Stimulated activated CD4-positive, alpha-beta T cell treated with anti-CD3 and anti-CD28 coated beads, Interleukin-12 subunit alpha, Interleukin-12 subunit beta, amount 100 ng/mL, for 4 hours (primary cell): ENCODE measurements around the gene CACNA1B.
"Not testable (repeated sequence)": the region's sequence is repeated elsewhere in the genome, so short reads cannot be mapped to it uniquely, and the experiment has no call there.

Experiments
- DNase-seq: peaks from one replicate; pipeline ENCODE4 v3.0.0-alpha.2; 2020

The CACNA1B gene

DNA sequence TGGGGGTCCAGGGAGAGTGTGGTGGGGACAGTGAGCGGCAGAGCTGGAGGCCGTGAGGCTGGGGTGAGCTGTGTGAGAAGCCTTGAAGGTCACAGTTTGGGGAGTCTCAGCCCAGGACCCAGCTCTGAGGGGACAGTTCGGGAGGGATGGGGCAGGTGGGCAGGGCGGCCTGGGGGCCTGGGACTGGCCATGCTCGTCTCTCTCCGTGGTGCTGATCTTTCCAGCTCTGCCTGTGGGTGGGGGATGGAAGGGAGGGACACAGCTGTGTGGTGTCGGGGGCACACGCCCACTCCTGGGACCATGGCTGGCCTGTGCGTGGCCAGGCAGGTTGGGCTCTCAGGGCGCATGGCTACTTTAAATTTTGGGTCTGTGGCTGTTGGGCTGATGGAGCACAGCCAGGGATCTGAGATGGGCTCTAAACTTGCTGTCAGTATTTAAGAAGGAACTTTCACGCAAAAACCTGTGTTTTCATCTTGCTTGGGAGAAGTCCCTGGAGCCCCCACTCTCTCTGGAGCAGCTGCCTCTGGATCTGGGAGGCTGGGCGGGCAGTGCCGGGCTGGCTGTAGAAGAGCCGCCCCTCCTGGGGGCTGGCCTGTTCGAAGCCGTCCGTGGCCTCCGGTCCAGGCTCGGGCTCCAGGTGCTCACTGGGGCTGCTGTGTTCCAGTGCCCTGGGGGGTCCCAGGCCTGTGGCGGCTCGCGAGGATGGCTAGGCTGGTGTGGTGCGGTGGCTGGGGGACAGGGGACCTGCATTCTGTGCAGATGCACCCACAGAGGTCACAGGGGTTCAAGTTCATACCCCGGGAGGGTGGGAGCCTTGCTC is 13.4 kb downstream of the CACNA1B start:
- not testable (repeated sequence) for DNase-seq

DNA sequence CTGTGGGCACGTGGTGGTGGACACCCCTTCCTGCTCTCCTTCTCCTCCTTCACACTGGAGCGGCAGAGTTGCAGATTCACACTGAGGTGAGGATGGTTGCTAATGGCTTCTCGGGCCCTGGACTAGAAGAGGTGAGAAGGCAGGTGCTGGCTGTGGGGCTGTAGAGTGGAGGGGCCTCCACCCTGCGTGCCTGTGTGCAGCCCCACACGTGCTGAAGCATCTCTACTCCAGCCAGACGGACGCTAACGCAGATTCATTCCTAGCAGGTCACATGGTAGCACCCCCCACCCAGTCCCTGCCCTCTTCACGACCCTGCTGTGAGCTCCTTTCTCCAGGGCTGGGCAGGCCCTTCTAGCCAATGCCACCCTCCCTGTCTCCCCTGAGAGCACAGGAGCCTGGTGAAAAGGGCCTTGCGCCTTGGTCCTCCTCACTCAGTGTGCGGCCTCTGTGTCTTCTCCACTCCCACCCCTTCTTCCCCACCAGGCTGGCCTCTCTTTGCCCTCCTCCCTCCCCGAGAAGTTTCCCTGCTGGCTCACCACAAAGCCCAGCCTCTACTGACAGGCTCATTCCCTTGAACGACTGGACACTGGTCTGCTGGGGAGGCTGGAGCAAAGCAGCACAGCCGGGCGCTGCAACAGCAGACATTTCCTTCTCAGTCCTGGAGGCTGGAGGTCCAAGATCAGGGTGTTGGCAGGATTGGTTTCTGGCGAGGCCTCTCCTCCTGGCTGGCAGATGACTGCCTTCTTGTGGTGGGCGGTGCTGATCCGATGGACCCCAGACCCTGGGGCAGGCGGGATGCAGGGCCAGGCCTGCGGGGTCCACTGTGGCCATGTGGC is 14.2 kb downstream of the CACNA1B start:
- DNase-seq: no peak

DNA sequence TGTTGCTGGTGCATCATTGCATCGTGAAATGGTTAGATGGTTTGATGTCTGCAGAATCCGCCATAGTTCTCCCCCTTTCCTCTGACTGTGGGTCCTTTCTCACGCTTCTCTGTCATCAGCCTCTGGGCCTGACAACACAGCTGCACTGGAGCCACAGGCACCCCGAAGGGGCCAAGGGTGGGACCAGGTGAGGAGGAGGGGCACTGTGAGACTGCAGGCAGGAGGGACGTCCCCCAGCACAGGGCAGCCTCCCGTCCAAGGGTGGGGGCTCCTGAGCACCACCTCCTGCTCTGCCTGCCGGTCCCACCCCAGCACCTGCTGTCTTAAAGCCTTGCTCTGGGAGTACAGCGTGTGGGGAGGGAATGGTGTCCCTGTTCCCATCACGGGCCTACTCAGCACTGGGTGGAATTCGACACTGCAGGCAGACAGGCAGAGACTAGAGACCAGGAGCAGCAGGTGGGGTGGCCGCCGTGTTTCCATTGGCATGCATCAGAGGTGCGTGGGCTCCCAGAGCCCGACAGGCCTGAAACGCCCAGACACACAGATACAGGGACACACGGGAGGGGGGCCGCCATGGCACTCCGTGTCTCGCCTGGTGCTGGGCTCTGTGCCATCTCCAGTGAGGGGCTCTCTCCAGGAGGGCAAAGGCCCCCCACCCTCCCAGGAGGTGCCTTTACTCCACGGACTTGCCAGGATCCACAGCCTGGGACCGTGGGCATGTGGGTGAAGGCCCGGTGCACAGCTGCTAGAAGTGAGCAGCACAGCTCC is 15.0 kb downstream of the CACNA1B start:
- DNase-seq: no peak

DNA sequence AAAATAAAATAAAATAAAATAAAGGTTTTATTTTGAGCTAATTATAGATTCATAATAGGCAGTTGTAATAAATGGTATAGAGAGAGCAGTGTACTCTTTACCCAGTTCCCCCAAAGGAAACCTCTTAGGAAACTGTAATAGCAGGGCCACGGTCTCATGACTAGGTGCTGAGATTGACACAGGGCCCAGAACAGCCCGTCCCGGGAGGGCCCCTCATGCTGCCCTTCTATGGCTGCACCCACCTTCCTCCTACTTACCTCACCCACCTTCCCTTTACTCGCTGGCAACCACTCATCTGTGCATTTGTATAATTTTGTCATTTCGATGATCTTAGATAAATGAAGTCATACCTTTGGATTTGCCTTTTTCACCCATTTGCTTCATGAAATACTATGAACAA is 16.1 kb downstream of the CACNA1B start:
- DNase-seq: no peak

DNA sequence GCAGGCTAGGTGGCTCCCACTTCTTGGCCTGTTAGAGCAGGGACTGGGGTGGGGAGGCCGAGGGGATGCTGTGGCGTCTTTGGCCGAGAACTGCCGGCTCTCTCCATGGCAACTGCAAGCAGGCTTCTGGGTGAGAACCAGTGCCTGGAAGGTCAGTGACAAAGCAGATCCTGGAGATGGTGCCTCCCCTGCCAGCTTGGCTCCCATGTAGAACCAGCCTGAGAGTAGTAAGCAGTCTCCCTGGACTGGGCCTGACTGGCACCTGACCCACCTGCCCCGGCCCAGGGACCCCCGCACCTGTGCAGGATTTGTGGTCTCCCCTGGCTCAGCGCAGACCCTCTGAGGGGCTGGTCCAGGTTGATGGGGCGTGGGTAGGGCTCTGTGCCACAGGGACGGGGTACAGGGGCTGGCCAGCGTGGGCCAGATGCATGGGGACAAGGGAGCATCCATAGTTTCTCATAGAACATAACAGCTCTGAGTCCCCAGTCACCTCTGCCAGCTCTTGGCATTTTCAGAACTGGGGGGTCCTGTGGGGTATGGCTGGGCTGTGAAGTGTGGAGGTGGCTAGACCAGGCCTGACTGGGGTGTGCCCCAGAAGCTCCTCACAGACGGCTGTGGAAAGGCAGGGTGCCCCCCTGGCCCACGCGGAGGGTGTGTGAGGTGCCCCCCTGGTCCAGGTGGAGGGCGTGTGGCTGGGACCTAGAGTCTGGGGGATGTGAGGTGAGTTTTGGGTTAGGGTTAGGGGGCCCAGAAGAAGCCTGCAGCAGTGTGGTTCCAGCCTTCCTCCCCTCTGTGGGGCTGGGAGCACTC is 22.2 kb downstream of the CACNA1B start:
- DNase-seq: no peak

DNA sequence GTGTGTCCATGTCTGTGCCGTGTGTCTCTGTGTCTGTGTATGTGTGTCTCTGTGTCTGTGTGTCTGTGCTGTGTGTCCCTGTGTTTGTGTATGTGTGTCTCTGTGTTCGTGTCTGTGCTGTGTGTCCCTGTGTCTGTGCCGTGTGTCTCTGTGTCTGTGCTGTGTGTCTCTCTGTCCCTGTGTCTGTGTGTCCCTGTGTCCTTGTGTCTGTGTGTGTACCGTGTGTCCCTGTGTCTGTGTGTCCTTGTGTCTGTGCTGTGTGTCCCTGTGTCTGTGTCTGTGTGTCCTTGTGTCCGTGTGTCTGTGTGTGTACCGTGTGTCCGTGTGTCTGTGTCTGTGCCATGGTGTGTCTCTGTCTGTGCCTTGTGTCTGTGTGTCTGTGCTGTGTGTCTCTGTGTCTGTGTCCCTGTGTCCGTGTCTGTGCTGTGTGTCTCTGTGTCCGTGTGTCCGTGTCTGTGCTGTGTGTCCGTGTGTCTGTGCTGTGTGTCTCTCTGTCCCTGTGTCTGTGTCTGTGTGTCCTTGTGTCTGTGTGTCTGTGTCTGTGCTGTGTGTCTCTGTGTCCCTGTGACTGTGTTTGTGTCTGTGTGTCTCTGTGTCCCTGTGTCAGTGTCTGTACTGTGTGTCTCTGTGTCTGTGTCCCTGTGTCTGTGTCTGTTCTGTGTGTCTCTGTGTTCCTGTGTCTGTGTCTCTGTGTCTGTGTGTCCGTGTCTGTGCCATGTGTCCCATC is 23.2 kb downstream of the CACNA1B start:
- no peak for DNase-seq

DNA sequence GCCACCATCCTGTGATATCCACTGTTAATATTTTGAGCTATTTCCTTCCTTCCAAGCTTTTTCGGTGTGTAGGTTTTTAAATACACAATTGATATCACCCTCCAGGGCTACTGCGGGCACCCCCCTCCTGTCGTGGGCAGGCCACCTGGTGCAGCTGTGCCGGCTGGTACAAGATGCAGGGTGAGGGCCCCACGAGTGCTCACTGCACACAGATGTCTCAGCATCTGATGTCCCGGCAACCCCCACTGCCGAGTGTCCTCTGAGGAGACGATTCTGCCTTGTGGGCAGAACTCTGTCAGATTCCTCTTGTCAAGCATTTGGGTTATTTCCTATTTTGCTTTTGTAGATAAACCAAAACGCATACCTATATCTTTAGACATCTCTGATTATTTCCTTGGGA is 25.1 kb downstream of the CACNA1B start:
- no peak for DNase-seq

DNA sequence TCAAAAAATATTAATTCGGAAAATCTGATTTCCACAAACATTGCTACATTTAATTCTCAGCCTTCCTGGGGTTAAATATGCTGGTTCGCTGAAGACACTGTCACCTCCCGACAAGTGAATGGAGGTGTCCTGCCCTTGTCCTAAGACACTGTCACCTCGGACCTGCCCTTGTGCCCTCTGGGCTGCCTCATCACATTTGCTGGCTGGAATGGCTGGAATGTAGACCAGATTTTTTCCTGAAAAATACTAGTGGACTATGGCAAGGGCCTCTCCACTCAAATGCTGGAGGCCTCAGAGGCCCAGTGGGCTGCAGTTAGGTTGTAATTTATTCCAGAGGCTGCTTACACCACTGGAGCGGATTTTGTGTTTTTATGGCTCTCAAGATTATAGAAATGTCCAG is 28.2 kb downstream of the CACNA1B start:
- no peak for DNase-seq

DNA sequence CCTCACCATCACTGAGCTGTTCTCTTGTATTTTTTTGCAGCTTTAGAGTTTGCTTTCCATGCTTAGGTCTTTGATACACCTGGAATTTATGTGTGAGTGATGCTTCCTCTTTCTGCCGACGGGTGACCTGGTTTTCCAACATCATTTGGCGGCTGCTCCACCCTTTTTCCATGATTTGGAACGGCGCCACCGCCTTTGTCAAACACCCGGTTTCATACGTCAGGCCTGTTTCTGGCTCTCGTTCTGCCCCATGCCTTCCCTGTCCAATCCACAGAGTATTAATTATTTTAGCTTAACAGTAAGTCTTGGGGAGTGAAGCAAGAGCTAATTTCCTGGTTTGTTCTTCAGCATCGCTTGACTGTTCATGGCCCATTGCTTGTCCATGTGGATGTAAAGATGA is 30.2 kb downstream of the CACNA1B start:
- DNase-seq: no peak

DNA sequence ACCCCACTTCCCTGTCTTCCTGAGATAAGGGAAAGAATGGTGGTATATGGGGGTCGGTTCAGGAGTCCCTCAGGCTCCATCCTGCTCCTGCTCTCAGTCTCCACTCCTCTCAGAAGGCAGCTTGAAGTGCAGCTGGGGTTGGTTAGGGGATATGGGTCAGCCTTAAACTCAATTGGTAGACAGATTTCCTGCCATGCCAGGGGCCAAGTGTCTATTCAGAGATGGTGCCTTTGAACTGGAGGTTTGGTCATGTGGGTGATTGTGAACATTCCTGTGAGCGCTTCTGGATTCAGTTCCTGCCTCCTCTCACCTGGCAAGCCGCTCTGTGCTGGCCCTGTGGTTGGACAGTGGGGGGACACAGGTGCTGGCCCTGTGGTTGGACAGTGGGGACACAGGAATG is 35.1 kb downstream of the CACNA1B start:
- DNase-seq: no peak

DNA sequence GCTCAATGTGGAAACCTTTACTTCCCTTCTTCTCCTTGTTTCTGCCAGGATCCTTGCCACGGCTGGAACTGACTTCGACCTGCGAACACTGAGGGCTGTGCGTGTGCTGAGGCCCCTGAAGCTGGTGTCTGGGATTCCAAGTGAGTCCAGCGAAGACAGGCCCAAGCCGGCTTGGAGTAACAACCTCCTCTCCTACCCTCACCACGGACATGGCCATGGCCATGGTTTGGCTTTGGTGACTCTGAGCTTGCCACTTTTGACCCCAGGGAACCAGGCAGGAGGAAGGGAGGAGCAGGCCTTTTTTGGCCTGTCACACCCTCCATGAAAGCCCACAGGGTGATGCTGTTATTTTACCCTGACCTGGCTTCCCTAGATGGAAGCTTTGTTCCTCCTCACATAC is 35.5 kb downstream of the CACNA1B start:
- DNase-seq: no peak

DNA sequence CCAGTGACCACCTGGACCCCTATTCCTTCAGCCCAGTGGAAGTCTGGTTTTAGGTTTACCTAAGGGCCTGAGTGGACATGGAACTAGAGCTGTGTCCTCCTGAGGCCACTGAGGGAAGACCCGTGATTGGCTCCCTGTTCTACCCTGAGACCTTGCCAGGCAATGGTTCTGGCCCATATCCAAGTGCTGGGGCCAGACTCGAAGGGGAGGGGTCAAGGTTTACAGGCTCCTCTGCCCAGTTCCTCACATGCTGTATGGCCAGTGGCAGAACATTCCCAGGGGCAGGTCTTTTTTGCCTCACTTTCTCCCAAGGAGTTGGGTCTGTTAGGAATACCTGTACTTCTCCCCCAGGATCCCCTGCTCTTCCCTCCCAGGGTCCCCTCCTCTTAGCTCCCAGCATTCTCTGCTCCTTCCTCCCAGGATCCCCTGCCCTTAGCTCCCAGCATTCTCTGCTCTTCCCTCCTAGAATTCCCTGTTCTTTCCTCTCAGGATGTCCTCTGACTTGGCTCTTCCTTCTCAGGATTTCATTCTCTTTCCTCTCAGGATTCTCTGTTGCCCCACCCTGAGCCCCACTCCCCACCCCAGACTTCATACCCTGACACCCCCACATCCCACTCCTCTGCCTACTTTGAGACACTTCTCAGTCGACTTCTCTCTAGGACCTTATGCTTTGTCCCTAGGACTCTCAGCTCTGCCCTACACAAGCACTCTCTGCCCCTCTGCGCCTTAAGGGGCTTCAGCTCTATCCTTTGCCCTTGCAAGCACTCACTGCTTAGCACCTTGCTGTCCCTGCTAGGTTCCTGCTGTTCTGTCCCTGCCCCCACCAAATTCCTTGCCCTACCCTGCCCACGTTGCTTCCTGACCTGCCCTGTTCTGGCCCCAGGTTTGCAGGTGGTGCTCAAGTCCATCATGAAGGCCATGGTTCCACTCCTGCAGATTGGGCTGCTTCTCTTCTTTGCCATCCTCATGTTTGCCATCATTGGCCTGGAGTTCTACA is 36.5 kb downstream of the CACNA1B start:
- DNase-seq: no peak

DNA sequence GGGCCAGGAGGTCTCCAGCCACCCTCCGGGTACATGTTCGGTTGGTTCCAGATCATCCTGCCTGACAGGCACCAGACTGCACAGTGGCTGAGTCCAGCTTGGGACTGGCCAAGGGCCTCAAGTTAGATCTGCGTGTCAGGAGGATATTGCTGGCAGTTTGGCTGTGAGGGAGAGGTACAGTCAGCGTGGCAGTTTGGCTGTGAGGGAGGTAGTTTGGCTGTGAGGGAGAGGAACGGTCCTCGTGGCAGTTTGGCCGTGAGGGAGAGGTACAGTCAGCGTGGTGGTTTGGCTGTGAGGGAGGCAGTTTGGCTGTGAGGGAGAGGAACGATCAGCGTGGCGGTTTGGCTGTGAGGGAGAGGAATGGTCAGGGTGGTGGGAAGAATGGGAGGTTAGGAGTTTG is 39.0 kb downstream of the CACNA1B start:
- no peak for DNase-seq

DNA sequence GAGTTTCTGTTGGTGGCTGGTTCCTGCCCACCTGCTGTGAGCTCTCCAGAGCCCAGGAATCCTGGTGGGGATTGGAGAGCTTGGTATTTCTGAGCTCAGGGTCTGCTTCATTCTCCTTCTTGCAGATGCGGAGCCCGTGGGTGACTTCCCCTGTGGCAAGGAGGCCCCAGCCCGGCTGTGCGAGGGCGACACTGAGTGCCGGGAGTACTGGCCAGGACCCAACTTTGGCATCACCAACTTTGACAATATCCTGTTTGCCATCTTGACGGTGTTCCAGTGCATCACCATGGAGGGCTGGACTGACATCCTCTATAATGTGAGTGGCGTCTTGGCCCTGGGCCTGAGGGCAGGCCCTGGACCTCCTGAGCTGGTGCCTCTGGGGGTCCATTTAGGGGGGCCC is 39.5 kb downstream of the CACNA1B start:
- DNase-seq: no peak

DNA sequence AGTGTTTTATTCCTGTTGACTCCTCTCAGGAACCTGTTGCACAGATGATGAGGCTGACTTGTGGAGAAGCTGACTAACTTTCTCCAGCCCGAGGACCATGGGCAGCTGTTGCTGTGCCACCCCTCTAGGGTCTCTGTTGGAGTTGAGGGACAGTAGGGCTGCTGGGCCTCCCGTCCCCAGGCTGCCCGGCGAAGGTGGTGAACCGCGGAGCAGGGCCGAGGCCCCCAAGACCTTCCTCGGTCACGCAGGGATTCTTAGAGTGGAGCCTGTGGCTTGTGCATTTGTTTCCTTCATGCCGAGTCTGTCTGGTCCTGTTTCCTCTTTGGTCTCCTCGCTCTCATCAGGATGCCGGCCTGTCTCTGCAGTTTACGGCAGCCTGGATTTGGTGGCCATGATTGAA is 40.2 kb downstream of the CACNA1B start:
- DNase-seq: no peak

DNA sequence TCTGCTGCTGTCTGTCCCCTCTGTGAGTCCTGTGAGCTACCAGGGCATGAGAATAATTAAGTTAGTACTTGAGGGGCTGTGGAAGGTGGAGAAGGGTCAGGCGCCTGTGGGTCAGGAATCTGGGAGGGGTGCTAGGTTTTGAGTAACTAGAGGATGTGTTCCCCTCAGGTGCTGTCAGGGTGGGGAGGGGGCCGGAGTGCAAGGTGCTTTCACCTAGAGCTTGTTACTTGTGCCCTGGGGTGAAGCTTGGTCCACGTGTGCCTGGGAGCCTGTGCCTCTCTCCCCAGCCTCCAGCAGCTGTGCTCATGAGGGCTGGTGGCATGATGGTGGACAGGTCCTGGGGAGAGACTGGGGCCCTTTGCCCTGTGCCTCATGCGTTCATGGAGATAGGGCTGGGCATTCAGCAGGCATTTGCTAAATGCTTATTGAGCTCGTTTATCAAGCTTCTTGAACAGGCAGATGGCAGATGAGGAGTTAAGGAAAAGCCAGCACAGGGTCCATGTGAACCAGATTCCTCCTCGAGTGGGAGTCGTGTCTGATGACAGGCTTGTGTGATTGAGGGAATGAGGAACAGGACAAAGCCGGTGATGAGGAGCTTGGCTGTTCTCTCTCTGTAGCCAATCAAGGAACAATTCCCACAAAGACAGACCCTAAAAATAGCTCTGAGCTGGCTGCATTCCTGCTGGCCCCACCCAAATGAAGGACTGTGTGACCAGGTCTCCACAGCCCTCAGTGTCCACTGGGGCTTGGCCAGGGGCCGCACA is 40.9 kb downstream of the CACNA1B start:
- DNase-seq: no peak

DNA sequence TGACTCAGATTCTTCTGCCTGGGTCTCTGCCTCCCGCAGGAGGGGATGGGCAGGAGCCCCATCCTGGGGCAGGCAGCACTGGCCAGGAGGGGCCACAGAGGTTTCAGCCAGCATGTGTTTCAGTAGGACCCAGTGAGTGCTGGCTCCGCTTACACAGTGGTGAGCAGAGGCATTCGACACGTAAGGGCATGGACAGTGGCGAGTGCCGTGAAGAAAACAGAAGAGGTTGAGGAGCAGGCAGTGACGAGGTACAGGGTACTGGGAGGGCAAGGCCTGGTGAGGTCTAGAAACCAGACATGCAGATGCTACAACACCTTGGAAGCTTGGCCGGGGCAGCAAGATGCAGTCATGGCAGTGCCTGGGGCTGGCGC is 41.5 kb downstream of the CACNA1B start:
- no peak for DNase-seq

DNA sequence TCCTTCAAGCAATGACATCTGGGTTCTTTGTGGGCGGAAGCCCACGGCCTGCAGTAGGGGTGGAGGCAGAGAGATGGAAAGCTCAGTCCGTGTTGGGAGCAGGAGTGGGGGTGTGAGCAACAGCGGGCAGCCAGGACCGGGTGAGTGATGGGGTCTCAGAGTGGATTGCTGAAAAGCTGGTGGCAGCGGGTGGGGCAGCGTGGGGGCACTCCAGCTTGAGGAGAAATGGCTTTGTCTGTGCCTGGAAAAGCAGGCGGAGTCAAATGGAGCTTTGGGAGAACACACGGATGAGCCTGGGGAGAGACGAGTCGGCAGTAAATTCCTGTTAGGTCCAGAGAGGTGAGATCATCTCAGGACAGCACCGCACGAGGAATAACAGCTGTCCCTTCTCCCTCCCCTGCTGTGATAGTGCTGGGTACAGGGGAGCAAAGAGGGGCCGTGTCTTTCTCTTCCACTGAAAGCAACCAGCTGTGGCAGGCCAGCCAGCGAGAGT is 42.1 kb downstream of the CACNA1B start:
- no peak for DNase-seq

DNA sequence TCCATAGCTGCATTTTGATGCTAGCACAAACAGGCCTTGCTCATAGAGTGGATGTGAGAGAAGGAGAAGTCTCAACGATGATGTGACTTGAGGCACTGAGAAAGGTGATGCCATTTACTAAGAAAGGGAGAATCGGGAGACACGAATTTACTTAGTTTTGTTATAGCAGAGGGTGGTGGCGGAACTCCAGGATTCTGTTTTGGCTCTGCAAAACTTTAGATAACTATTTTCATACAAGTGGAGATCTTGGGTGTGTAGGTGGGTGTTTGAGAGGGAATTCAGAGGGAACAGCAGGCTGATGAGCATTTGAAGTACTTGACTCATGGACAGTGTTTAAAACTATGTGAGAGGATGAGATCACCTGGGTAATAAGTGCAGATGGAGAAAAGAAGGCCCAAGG is 43.2 kb downstream of the CACNA1B start:
- DNase-seq: no peak

DNA sequence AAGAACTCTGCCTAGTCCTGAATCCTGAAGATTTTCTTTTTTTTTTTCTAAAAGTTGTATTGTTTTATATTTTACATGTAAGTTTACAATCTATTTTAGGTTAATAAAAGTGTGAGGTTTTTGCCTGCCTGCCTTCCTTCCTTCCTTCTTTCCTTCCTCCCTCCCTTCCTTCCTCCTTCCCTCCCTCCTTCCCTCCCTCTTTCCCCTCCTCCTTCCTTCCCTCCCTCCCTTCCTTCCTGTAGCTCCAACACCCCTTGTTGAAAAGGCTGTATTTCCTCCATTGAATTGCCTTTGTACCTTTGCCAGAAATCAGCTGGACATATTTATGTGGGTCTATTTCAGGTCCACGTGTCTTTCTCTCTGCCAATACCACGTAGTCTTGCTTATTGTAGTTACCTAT is 46.6 kb downstream of the CACNA1B start:
- no peak for DNase-seq
